MM.1S (cell line): ENCODE data around the gene PCMT1.

Source experiments
- EZH2 ChIP-seq: fragments of 300-600 bp; sonication (generic); optimal IDR thresholded peaks from 2 replicates; pipeline ENCODE3; 2017; ENCODE audit warnings: low read depth, mild to moderate bottlenecking, antibody characterized with exemption, low read length, mixed read lengths
- EZH2phosphoT487 ChIP-seq: fragments of 300-600 bp; sonication (generic); IDR thresholded peaks from 2 replicates; pipeline ENCODE4 v1.6.1; 2018; ENCODE audit warnings: antibody characterized with exemption, low read length
- TF ChIP-seq, protein P1 (sequence below): fragments of 300-600 bp; sonication (generic); IDR thresholded peaks from 2 replicates; pipeline ENCODE4 v1.5.1; 2016; ENCODE audit warnings: antibody characterized with exemption, low read length, mixed read lengths

DNA sequence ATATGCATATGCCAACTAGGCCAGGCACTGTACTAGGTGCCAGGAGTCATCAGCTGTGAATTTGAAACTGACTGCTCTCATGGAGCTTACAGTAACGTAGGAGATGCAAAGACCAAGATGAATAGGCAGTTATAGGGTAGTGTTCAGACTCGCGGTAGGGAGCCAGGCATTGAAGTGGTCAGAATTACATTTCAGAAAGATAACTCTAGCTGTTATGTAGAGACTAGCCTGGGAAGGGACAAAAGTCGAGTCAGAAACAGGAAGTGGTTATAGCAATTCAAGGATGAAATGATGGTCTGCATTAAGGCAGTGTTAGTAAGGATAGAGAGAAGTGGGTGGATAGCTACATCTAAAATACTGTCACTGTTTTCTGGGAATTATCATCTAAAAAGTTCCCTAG lies 56.6 kb downstream of the PCMT1 start:
- TF ChIP-seq, protein P1, sequence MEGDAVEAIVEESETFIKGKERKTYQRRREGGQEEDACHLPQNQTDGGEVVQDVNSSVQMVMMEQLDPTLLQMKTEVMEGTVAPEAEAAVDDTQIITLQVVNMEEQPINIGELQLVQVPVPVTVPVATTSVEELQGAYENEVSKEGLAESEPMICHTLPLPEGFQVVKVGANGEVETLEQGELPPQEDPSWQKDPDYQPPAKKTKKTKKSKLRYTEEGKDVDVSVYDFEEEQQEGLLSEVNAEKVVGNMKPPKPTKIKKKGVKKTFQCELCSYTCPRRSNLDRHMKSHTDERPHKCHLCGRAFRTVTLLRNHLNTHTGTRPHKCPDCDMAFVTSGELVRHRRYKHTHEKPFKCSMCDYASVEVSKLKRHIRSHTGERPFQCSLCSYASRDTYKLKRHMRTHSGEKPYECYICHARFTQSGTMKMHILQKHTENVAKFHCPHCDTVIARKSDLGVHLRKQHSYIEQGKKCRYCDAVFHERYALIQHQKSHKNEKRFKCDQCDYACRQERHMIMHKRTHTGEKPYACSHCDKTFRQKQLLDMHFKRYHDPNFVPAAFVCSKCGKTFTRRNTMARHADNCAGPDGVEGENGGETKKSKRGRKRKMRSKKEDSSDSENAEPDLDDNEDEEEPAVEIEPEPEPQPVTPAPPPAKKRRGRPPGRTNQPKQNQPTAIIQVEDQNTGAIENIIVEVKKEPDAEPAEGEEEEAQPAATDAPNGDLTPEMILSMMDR = no peak
- no peak for TF ChIP-seq EZH2
- TF ChIP-seq EZH2phosphoT487 = no peak
